SW480 (cell line): Measurements from ENCODE around the gene ZCCHC3.

Source experiments
- DNase-seq: peaks from one replicate; pipeline ENCODE4 v3.0.0-alpha.2; 2016; ENCODE audit warnings: low spot score

The ZCCHC3 gene

GRCh38 chr20:346640-347316 lies 49.4 kb downstream of the ZCCHC3 start, which contains the start of gene NRSN2:
TSS of gene NRSN2 (plus strand) at chr20:347111. CDS start at chr20:349644, 2,533 bp downstream.
- DNase-seq, result peak; percentile 68

GRCh38 chr20:347317-347639 lies 49.9 kb downstream of the ZCCHC3 start:
- no peak for DNase-seq

GRCh38 chr20:347640-348484 lies 50.5 kb downstream of the ZCCHC3 start:
- peak; percentile 95 for DNase-seq

- DNase-seq, result no peak
These were observed 51.8 kb downstream of the ZCCHC3 start for GRCh38 chr20:348972-349841.
